GM12892 (cell line): ENCODE data around the gene AGBL5.

Experiments used
- POLR2A ChIP-seq: IDR thresholded peaks from 2 replicates; pipeline ENCODE4 v1.6.1; 2011; ENCODE audit warnings: low read depth, low read length, control low read depth
- POLR2AphosphoS5 ChIP-seq: IDR thresholded peaks from 2 replicates; pipeline ENCODE4 v1.6.1; 2011; ENCODE audit warnings: low read depth, low read length, control low read depth
- TAF1 ChIP-seq: IDR thresholded peaks from 2 replicates; pipeline ENCODE4 v1.6.1; 2011; ENCODE audit warnings: low read depth, mild to moderate bottlenecking, control low read depth, low read length, borderline replicate concordance

DNA sequence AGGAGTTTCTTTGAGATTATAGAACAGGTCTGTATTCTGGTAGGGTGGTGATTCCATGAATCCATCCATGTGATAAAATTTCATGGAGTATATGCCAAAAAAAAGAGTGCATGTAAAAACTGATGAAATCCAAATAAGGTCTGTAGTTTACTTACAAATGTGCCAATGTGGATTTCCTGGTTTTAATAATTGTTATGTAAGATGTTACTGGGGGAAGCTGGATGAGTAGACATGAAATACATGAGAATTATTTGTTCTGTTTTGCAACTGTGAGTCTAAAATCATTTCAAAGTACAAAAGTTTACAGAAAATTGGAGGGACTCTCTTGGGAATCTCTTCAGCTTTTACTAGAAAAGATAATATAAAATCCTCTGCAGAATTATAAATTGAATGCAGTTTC lies 42.4 kb upstream of the AGBL5 start:
- TF ChIP-seq POLR2A = no peak
- no peak for TF ChIP-seq POLR2AphosphoS5
- no peak for TF ChIP-seq TAF1
